ENCODE results near the gene TCF3.

DNA sequence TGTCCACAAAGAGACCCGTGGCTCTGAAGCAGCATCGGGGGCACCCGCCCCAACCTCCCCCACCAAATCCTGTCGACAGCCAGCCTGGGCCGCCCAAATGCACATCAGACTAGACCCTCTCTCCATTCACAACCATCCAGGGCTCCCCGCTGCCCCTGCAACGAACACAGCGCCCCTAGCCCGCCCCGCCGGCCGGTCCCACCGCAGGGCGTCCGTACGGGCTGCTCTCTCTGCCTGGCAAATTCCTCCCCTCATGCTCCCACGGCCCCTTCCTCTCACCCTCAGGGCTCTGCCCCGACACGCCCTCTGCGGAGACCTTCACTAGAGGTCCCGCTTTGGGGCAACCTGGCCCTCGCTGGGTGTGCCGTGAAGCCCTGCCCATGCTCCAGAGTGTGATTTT, 7.1 kb downstream of the TCF3 start:
- TF ChIP-seq GATA3 (IDR thresholded peaks at IDR 0.05; ENCODE audit: low read depth, low read length) (no peak), GATA2 (IDR thresholded peaks at IDR 0.05; ENCODE audit: low read depth, low read length) (no peak)

All from SH-SY5Y (cell line).